Osteocyte (in vitro differentiated cells): ENCODE measurements around the gene GSTO1. TPM values are rescaled to one million over a fixed set of nuclear protein-coding genes. Genes with fewer than 3 reads are reported as not detected.

Experiments used
- DNase-seq: peaks from one replicate; pipeline ENCODE4 v3.0.0; 2021; ENCODE audit warnings: mixed read lengths; ENCODE audit not compliant: unreplicated experiment; ENCODE audit errors: extremely low spot score
- H3K27ac Mint-ChIP-seq: one replicate; pipeline ENCODE4 v1.8.0; 2021; ENCODE audit warnings: mild to moderate bottlenecking, mixed read lengths; ENCODE audit not compliant: unreplicated experiment
- H3K27me3 Mint-ChIP-seq: one replicate; pipeline ENCODE4 v1.8.0; 2021; ENCODE audit warnings: mixed read lengths; ENCODE audit not compliant: unreplicated experiment
- H3K36me3 Mint-ChIP-seq: one replicate; pipeline ENCODE4 v1.8.0; 2021; ENCODE audit warnings: mixed read lengths; ENCODE audit not compliant: unreplicated experiment
- H3K4me1 Mint-ChIP-seq: one replicate; pipeline ENCODE4 v1.8.0; 2021; ENCODE audit warnings: mixed read lengths; ENCODE audit not compliant: unreplicated experiment
- H3K4me3 Mint-ChIP-seq: one replicate; pipeline ENCODE4 v1.8.0; 2021; ENCODE audit warnings: mild to moderate bottlenecking, moderate library complexity, mixed read lengths; ENCODE audit not compliant: unreplicated experiment
- H3K9me3 Mint-ChIP-seq: one replicate; pipeline ENCODE4 v1.8.0; 2021; ENCODE audit warnings: mixed read lengths; ENCODE audit not compliant: unreplicated experiment
- CTCF ChIP-seq: fragments of 200-600 bp; sonication (generic); IDR thresholded peaks from 2 replicates; pipeline ENCODE4 v1.5.0; 2021; ENCODE audit warnings: antibody characterized with exemption, mild to moderate bottlenecking, moderate library complexity
- total RNA-seq: library from RNA; stranded (reverse); gene quantifications from 2 replicates; pipeline ENCODE4 v1.2.1, GENCODE V29; 2021

The GSTO1 gene
- total RNA-seq, 1 donor from 2014 or later = 77.4 TPM

GRCh38 chr10:104250371-104250770 lies 4.3 kb upstream of the GSTO1 start:
- no peak for DNase-seq
- peaks cover 10% of the 10 kb centered on the region for H3K9me3 Mint-ChIP-seq
- H3K27ac Mint-ChIP-seq = no peak overlapping the region
- H3K27me3 Mint-ChIP-seq = peaks cover 21% of the 10 kb centered on the region
- H3K36me3 Mint-ChIP-seq = no peaks in the 10 kb centered on the region
- H3K4me1 Mint-ChIP-seq = peaks cover 11% of the 10 kb centered on the region
- TF ChIP-seq CTCF = no peak
- no peak overlapping the region for H3K4me3 Mint-ChIP-seq

GRCh38 chr10:104251443-104251842 lies 3.2 kb upstream of the GSTO1 start:
- no peak for TF ChIP-seq CTCF
- H3K27me3 Mint-ChIP-seq = peaks cover 21% of the 10 kb centered on the region
- no peak overlapping the region for H3K27ac Mint-ChIP-seq
- H3K4me1 Mint-ChIP-seq = peaks cover 21% of the 10 kb centered on the region
- no peak overlapping the region for H3K4me3 Mint-ChIP-seq
- DNase-seq = no peak
- no peaks in the 10 kb centered on the region for H3K36me3 Mint-ChIP-seq
- peaks cover 10% of the 10 kb centered on the region for H3K9me3 Mint-ChIP-seq

GRCh38 chr10:104252368-104252767 lies 2.3 kb upstream of the GSTO1 start:
- Mint-ChIP-seq H3K9me3 (peaks cover 2% of the 10 kb centered on the region), H3K27me3 (peaks cover 21% of the 10 kb centered on the region), H3K4me3 (no peak overlapping the region), H3K4me1 (peaks cover 29% of the 10 kb centered on the region), H3K36me3 (peaks cover 2% of the 10 kb centered on the region), H3K27ac (no peak overlapping the region)
- no peak for TF ChIP-seq CTCF
- no peak for DNase-seq

- H3K27me3 Mint-ChIP-seq = peaks cover 21% of the 10 kb centered on the region
- H3K4me1 Mint-ChIP-seq = peaks cover 29% of the 10 kb centered on the region
- TF ChIP-seq CTCF = no peak
- DNase-seq = no peak
- H3K4me3 Mint-ChIP-seq = no peak overlapping the region
- H3K9me3 Mint-ChIP-seq = no peaks in the 10 kb centered on the region
- H3K27ac Mint-ChIP-seq = no peak overlapping the region
- peaks cover 6% of the 10 kb centered on the region for H3K36me3 Mint-ChIP-seq
Observed at GRCh38 chr10:104253106-104253505, 1.6 kb upstream of the GSTO1 start.

- Mint-ChIP-seq H3K36me3 (peaks cover 12% of the 10 kb centered on the region), H3K9me3 (no peaks in the 10 kb centered on the region), H3K27ac (peak overlapping the region; percentile 97), H3K4me3 (peak overlapping the region; percentile 94), H3K4me1 (peaks cover 29% of the 10 kb centered on the region), H3K27me3 (peaks cover 21% of the 10 kb centered on the region)
- no peak for TF ChIP-seq CTCF
- DNase-seq = no peak
Observed at GRCh38 chr10:104253606-104254410, 884 bp upstream of the GSTO1 start.
